Measurements from ENCODE around the gene PDCL3.

The PDCL3 gene

GRCh38 chr2:100526868-100527267, 35.9 kb upstream of the PDCL3 start:
- H3K9me3 ChIP-seq (replicated peaks; ENCODE audit: insufficient read depth, low read length) = no peaks in the 10 kb centered on the region
- no peak overlapping the region for H3K9ac ChIP-seq (ENCODE audit: low read length)
- no peaks in the 10 kb centered on the region for H3K4me1 ChIP-seq (ENCODE audit: low read length)
- no peaks in the 10 kb centered on the region for H4K20me1 ChIP-seq (ENCODE audit: insufficient read depth, low read length)
- H3K27ac ChIP-seq (ENCODE audit: low read length) = no peak overlapping the region
- H3K9me2 ChIP-seq (replicated peaks; ENCODE audit: insufficient read depth, low read length) = no peaks in the 10 kb centered on the region
- no peaks in the 10 kb centered on the region for H3F3A ChIP-seq (ENCODE audit: insufficient read depth, low read length)
- TF ChIP-seq EZH2phosphoT487 (IDR thresholded peaks at IDR 0.05; ENCODE audit: low read length) (no peak), CTCF (IDR thresholded peaks at IDR 0.05; ENCODE audit: low read length) (no peak), EZH2 (optimal IDR thresholded peaks at IDR 0.05; ENCODE audit: low read depth, low read length) (no peak)
- no peaks in the 10 kb centered on the region for H3K27me3 ChIP-seq (replicated peaks; ENCODE audit: insufficient read depth, low read length)
- no peak overlapping the region for H3K4me2 ChIP-seq (ENCODE audit: low read depth, low read length)
- no peak overlapping the region for H3K4me3 ChIP-seq (ENCODE audit: low read length)
- no peak overlapping the region for H2AFZ ChIP-seq (ENCODE audit: low read length)
- H3K79me2 ChIP-seq (ENCODE audit: low read length) = no peaks in the 10 kb centered on the region
- DNase-seq = no peak
- H3K36me3 ChIP-seq (replicated peaks; ENCODE audit: insufficient read depth, low read length) = no peaks in the 10 kb centered on the region

GRCh38 chr2:100527440-100528015, 35.3 kb upstream of the PDCL3 start:
- Histone ChIP-seq H3K36me3 (replicated peaks; ENCODE audit: insufficient read depth, low read length) (no peaks in the 10 kb centered on the region), H4K20me1 (ENCODE audit: insufficient read depth, low read length) (no peaks in the 10 kb centered on the region), H3K4me3 (ENCODE audit: low read length) (no peak overlapping the region), H3K9me3 (replicated peaks; ENCODE audit: insufficient read depth, low read length) (no peaks in the 10 kb centered on the region), H3K9me2 (replicated peaks; ENCODE audit: insufficient read depth, low read length) (no peaks in the 10 kb centered on the region), H3K9ac (ENCODE audit: low read length) (no peak overlapping the region), H3K4me1 (ENCODE audit: low read length) (no peaks in the 10 kb centered on the region), H2AFZ (ENCODE audit: low read length) (no peak overlapping the region), H3K79me2 (ENCODE audit: low read length) (no peaks in the 10 kb centered on the region), H3K27ac (ENCODE audit: low read length) (no peak overlapping the region), H3K27me3 (replicated peaks; ENCODE audit: insufficient read depth, low read length) (no peaks in the 10 kb centered on the region), H3F3A (ENCODE audit: insufficient read depth, low read length) (no peaks in the 10 kb centered on the region), H3K4me2 (ENCODE audit: low read depth, low read length) (no peak overlapping the region)
- TF ChIP-seq CTCF (IDR thresholded peaks at IDR 0.05; ENCODE audit: low read length) (no peak), EZH2phosphoT487 (IDR thresholded peaks at IDR 0.05; ENCODE audit: low read length) (no peak), EZH2 (optimal IDR thresholded peaks at IDR 0.05; ENCODE audit: low read depth, low read length) (no peak)
- no peak for DNase-seq

GRCh38 chr2:100529176-100529575, 33.6 kb upstream of the PDCL3 start:
- Histone ChIP-seq H3K4me1 (ENCODE audit: low read length) (no peaks in the 10 kb centered on the region), H3K4me2 (ENCODE audit: low read depth, low read length) (no peak overlapping the region), H3K9ac (ENCODE audit: low read length) (no peak overlapping the region), H3K27me3 (replicated peaks; ENCODE audit: insufficient read depth, low read length) (no peaks in the 10 kb centered on the region), H4K20me1 (ENCODE audit: insufficient read depth, low read length) (no peaks in the 10 kb centered on the region), H3F3A (ENCODE audit: insufficient read depth, low read length) (no peaks in the 10 kb centered on the region), H2AFZ (ENCODE audit: low read length) (no peak overlapping the region), H3K79me2 (ENCODE audit: low read length) (no peaks in the 10 kb centered on the region), H3K9me2 (replicated peaks; ENCODE audit: insufficient read depth, low read length) (no peaks in the 10 kb centered on the region), H3K36me3 (replicated peaks; ENCODE audit: insufficient read depth, low read length) (no peaks in the 10 kb centered on the region), H3K9me3 (replicated peaks; ENCODE audit: insufficient read depth, low read length) (no peaks in the 10 kb centered on the region), H3K27ac (ENCODE audit: low read length) (no peak overlapping the region), H3K4me3 (ENCODE audit: low read length) (no peak overlapping the region)
- TF ChIP-seq CTCF (IDR thresholded peaks at IDR 0.05; ENCODE audit: low read length) = no peak
- no peak for TF ChIP-seq EZH2phosphoT487 (IDR thresholded peaks at IDR 0.05; ENCODE audit: low read length)
- TF ChIP-seq EZH2 (optimal IDR thresholded peaks at IDR 0.05; ENCODE audit: low read depth, low read length) = no peak
- DNase-seq = no peak

Data from MM.1S (cell line).